NCI-H187 treated with DMSO at 0.1 percent for 48 hours (cell line): ENCODE measurements around the gene SPRY1.
A peak's percentile ranks its signal among the peaks of the same experiment; 100 is the strongest.

Experiments used
- DNase-seq: peaks from one replicate; lab custom pipeline; 2025; lab: John Stamatoyannopoulos, UW

SPRY1 gene

DNA sequence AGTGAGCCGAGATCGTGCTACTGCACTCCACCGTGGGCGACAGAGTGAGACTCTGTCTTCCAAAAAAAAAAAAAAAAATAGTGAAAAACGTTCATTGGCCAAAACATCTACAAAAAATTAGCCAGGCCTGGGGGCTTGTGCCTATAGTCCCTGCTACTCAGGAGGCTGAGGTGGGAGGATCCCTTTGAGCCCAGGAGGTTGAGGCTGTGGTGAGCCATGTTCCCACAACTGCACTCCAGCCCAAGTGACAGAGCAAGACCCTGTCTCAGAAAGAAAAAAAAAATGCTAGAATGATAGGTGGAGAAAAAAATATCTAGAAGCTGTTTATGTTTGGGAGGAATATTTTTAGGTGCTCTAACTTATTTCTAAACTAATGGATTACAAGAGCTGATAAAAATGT is 14.9 kb downstream of the SPRY1 start:
- no peak for DNase-seq

- DNase-seq = no peak
These were observed 15.5 kb downstream of the SPRY1 start for GRCh38 chr4:123412091-123412505.

GRCh38 chr4:123412700-123413512 is 16.3 kb downstream of the SPRY1 start:
- no peak for DNase-seq

DNA sequence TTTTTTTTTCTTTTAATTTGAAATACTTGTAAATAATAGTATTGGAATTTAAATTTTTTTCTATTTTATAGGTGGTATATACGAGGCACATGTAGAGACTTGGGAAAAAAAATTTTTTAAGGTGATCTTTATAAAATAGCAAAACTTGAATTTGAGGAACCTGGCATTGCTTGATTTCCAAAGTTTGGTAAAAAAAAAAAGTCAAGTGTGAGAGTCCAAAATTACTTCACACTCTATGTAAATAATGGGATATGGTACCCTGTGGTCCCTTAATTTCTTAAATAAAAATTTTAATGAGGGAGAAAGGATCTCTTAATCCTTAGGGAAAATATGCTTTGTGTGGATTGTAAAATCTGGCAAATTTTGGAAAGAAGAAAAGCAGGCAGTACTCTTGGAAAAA is 19.0 kb downstream of the SPRY1 start:
- no peak for DNase-seq

DNA sequence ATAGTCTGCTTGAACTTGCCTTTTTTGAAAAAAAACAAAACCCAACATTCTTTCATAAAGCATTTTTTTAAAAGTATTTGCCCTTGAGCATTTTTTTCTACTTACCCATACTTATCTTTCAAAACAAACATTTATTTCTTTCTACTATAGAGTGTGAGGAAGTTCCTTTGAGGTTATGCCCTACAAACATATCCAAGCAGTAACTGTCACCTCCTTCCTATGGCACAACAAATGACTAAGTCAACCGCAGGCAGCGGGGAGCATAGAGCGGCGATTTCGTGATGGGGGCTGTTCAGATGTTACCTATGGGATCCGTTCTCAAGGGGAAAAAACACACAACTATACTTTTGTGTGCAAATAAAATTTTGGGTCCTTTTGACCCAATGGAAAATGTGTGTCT is 19.4 kb downstream of the SPRY1 start:
- no peak for DNase-seq

- no peak for DNase-seq
These were observed 21.2 kb downstream of the SPRY1 start for GRCh38 chr4:123417813-123418212.

DNA sequence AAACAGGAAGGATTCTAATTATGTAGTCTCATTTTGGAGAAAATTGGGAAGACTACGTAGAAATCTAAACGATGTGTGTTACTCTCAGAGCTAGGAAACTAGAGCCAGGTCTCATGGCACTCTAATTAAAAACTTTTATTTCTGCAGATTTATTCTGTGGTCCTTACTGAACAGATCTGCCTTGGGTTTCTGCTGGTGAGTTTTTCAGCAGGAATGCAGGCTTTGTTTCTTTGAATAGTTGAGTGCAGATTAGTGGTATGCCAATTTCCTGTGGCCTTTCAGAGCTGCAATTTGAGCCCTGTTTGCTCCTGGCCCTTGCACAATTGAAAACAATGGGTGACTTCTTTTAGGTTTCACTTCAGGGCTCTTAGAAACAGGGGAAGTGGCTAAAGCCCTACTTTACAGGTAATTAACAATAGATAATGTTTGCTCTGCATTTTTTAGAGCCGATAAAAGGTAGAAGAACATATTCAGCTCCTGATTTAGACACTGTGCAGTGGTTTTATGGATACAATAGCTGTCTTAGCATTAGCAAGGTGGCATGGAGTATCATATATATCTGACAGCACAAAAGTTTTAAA is 21.8 kb downstream of the SPRY1 start:
- peak; percentile 78 for DNase-seq

GRCh38 chr4:123419885-123420755 is 23.5 kb downstream of the SPRY1 start:
- DNase-seq = no peak

- DNase-seq = no peak
These were observed 24.8 kb downstream of the SPRY1 start for GRCh38 chr4:123421227-123421936.

DNA sequence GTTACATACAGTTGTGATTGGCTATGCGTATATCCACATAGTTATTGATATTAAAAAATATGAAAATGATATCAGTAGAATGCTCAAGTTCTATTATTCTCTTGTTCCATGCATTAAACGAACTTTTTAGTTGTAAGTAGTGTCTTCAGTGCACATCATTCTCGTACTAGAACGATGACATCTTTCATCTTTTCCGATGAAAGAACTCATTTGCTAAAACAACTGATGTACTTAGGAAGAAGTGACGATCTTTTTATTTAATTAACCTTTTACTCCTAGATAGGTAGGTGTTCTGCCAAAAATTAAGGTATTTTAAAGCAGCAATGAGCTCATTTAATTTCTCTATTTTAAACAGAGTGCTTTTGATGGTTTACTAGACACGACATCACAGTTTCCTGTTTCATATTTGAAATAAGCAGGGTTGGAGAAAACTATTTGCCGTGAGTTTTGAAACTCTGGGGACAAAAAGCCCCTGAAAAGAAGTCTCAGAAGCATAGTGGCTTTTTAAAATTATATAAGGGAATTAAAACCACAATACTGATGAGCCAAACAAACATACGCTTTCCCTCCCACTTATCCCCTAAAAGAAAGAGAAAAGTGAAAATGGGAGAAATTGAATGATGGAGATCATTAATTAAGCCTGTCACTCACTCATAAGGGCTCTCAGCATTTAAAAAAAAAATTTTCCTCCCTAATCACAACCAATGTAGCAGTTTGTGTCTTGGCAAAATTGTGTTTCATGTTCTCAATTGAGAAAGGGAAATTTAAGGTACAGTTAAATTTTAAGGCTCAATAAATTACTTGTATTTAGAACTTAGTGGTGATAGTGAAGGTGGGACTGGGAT is 25.6 kb downstream of the SPRY1 start:
- DNase-seq = no peak

DNA sequence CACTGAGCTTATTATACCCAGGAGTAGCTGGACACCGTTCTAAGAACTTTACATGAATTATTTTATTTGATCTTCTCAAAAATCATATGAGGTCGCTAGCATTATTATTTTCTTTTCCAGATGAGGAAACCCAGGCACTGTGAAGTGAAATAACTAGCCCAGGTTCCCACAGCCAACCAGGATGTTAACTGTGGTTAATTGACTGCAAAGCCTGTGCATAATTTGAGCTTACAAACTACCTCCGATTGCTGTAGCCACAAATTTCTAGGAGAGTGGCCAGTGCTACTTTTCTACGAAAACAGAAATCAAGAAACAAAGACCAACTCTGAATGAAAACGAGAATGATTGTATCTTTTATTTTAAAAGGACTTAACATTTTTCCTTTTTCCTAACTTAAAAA is 27.2 kb downstream of the SPRY1 start:
- no peak for DNase-seq

GRCh38 chr4:123427951-123428350 is 31.4 kb downstream of the SPRY1 start:
- no peak for DNase-seq

- no peak for DNase-seq
These were observed 33.4 kb downstream of the SPRY1 start for GRCh38 chr4:123430031-123430430.

- no peak for DNase-seq
These were observed 33.9 kb downstream of the SPRY1 start for GRCh38 chr4:123430501-123430900.

DNA sequence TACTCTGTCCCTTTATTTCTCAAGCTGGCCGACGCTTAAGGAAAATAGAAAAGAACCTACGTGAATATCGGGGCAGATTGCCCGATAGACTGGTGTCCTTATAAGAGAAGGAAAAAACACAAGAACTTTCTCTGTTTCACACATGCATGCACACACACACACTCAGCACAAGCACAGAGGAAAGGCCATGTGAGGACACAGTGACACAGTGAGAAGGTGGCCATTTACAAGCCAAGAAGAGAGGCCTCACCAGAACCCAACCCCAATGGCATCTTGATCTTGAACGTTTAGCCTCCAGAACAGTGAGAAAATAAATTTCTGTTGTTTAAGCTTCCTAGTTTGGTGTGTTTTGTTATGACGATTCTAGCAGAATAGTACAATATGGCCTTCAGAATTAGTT is 37.0 kb downstream of the SPRY1 start:
- no peak for DNase-seq

GRCh38 chr4:123433976-123434375 is 37.4 kb downstream of the SPRY1 start:
- DNase-seq = no peak

- no peak for DNase-seq
These were observed 38.9 kb downstream of the SPRY1 start for GRCh38 chr4:123435246-123436113.

GRCh38 chr4:123438031-123438430 is 41.4 kb downstream of the SPRY1 start:
- DNase-seq = no peak

GRCh38 chr4:123443401-123444289 is 47.0 kb downstream of the SPRY1 start:
- DNase-seq = no peak
